ENCODE measurements around the gene MAP2K1.

Gene MAP2K1

GRCh38 chr15:66508293-66508883 is 121.7 kb downstream of the MAP2K1 start:
- H4K8ac ChIP-seq (ENCODE audit: low read depth, low read length), result no peak overlapping the region
- no peak overlapping the region for H4K91ac ChIP-seq (ENCODE audit: low read depth, low read length)
- no peak overlapping the region for H3K14ac ChIP-seq (ENCODE audit: low read length)
- no peaks in the 10 kb centered on the region for H3K9me3 ChIP-seq (ENCODE audit: insufficient read depth, low read depth, low read length)
- no CpG with 5 or more reads among the region's 3 CpGs for WGBS (ENCODE audit: extremely low coverage, insufficient coverage, insufficient read length)
- H2BK5ac ChIP-seq (ENCODE audit: low read depth, low read length, poor library complexity), result no peak overlapping the region
- no peak overlapping the region for H2AFZ ChIP-seq (ENCODE audit: insufficient read depth, low read length, poor library complexity)
- H3K4ac ChIP-seq (ENCODE audit: low read depth, low read length), result no peak overlapping the region
- no peak overlapping the region for H3K23ac ChIP-seq (ENCODE audit: low read length)
- no peak overlapping the region for H3K27ac ChIP-seq (ENCODE audit: low read depth, low read length)
- H3K18ac ChIP-seq (ENCODE audit: low read length), result no peak overlapping the region
- peaks cover 3 to 4% of the 10 kb centered on the region in 2 experiments for H3K36me3 ChIP-seq (ENCODE audit: control insufficient read depth in 1 of 2, insufficient read depth in 2 of 2, low read length in 2 of 2)
- no peak overlapping the region for H3K9ac ChIP-seq (ENCODE audit: low read length)
- peaks cover 15% of the 10 kb centered on the region for H3K79me2 ChIP-seq (ENCODE audit: control insufficient read depth, insufficient read depth, low read length, poor library complexity)
- no peak overlapping the region for H3K4me2 ChIP-seq (ENCODE audit: low read length)
- no peak for DNase-seq
- H2AK5ac ChIP-seq (ENCODE audit: low read length), result no peak overlapping the region
- peaks cover 9% of the 10 kb centered on the region for H3K79me1 ChIP-seq (ENCODE audit: low read length)
- H3K4me1 ChIP-seq (ENCODE audit: control insufficient read depth in 1 of 2, insufficient read depth in 2 of 2, low read length in 2 of 2), result peaks cover 0 to 3% of the 10 kb centered on the region in 2 experiments
- H2BK12ac ChIP-seq (ENCODE audit: low read length), result no peak overlapping the region
- H3K4me3 ChIP-seq (ENCODE audit: low read depth, low read length), result no peak overlapping the region
- no peak overlapping the region for H4K12ac ChIP-seq (ENCODE audit: low read depth, low read length)
- no peaks in the 10 kb centered on the region for H3K27me3 ChIP-seq (ENCODE audit: insufficient read depth, low read length)
- no peak overlapping the region for H2BK120ac ChIP-seq (ENCODE audit: insufficient read depth, low read length, poor library complexity)

GRCh38 chr15:66514586-66514985 is 127.9 kb downstream of the MAP2K1 start:
- no peaks in the 10 kb centered on the region for H3K4me1 ChIP-seq (ENCODE audit: control insufficient read depth in 1 of 2, insufficient read depth in 2 of 2, low read length in 2 of 2)
- no peak overlapping the region for H3K18ac ChIP-seq (ENCODE audit: low read length)
- no CpG with 5 or more reads among the region's 3 CpGs for WGBS (ENCODE audit: extremely low coverage, insufficient coverage, insufficient read length)
- H3K27me3 ChIP-seq (ENCODE audit: insufficient read depth, low read length), result no peaks in the 10 kb centered on the region
- H3K79me2 ChIP-seq (ENCODE audit: control insufficient read depth, insufficient read depth, low read length, poor library complexity), result no peaks in the 10 kb centered on the region
- no peak overlapping the region for H4K12ac ChIP-seq (ENCODE audit: low read depth, low read length)
- H2AK5ac ChIP-seq (ENCODE audit: low read length), result no peak overlapping the region
- no peak overlapping the region for H3K4me3 ChIP-seq (ENCODE audit: low read depth, low read length)
- H3K23ac ChIP-seq (ENCODE audit: low read length), result no peak overlapping the region
- H4K8ac ChIP-seq (ENCODE audit: low read depth, low read length), result no peak overlapping the region
- H3K4ac ChIP-seq (ENCODE audit: low read depth, low read length), result no peak overlapping the region
- H2BK12ac ChIP-seq (ENCODE audit: low read length), result no peak overlapping the region
- H3K9ac ChIP-seq (ENCODE audit: low read length), result no peak overlapping the region
- H3K4me2 ChIP-seq (ENCODE audit: low read length), result no peak overlapping the region
- H3K36me3 ChIP-seq (ENCODE audit: control insufficient read depth in 1 of 2, insufficient read depth in 2 of 2, low read length in 2 of 2), result peaks cover 2 to 13% of the 10 kb centered on the region in 2 experiments
- no peak overlapping the region for H3K14ac ChIP-seq (ENCODE audit: low read length)
- no peaks in the 10 kb centered on the region for H3K79me1 ChIP-seq (ENCODE audit: low read length)
- no peak overlapping the region for H3K27ac ChIP-seq (ENCODE audit: low read depth, low read length)
- no peaks in the 10 kb centered on the region for H3K9me3 ChIP-seq (ENCODE audit: insufficient read depth, low read depth, low read length)
- H2BK5ac ChIP-seq (ENCODE audit: low read depth, low read length, poor library complexity), result no peak overlapping the region
- no peak overlapping the region for H2BK120ac ChIP-seq (ENCODE audit: insufficient read depth, low read length, poor library complexity)
- H2AFZ ChIP-seq (ENCODE audit: insufficient read depth, low read length, poor library complexity), result no peak overlapping the region
- no peak overlapping the region for H4K91ac ChIP-seq (ENCODE audit: low read depth, low read length)
- DNase-seq, result no peak

- no CpG with 5 or more reads among the region's 2 CpGs for WGBS (ENCODE audit: extremely low coverage, insufficient coverage, insufficient read length)
- Histone ChIP-seq H4K91ac (ENCODE audit: low read depth, low read length) (no peak overlapping the region), H2BK120ac (ENCODE audit: insufficient read depth, low read length, poor library complexity) (no peak overlapping the region), H3K79me2 (ENCODE audit: control insufficient read depth, insufficient read depth, low read length, poor library complexity) (no peaks in the 10 kb centered on the region), H3K9me3 (ENCODE audit: insufficient read depth, low read depth, low read length) (no peaks in the 10 kb centered on the region), H3K36me3 (ENCODE audit: control insufficient read depth in 1 of 2, insufficient read depth in 2 of 2, low read length in 2 of 2) (peaks cover 6 to 17% of the 10 kb centered on the region in 2 experiments), H2AK5ac (ENCODE audit: low read length) (no peak overlapping the region), H3K14ac (ENCODE audit: low read length) (no peak overlapping the region), H3K18ac (ENCODE audit: low read length) (no peak overlapping the region), H3K4me2 (ENCODE audit: low read length) (no peak overlapping the region), H3K4me3 (ENCODE audit: low read depth, low read length) (no peak overlapping the region), H4K8ac (ENCODE audit: low read depth, low read length) (no peak overlapping the region), H2BK12ac (ENCODE audit: low read length) (no peak overlapping the region), H3K4ac (ENCODE audit: low read depth, low read length) (no peak overlapping the region), H3K27ac (ENCODE audit: low read depth, low read length) (no peak overlapping the region), H3K27me3 (ENCODE audit: insufficient read depth, low read length) (no peaks in the 10 kb centered on the region), H2AFZ (ENCODE audit: insufficient read depth, low read length, poor library complexity) (no peak overlapping the region), H4K12ac (ENCODE audit: low read depth, low read length) (no peak overlapping the region), H3K9ac (ENCODE audit: low read length) (no peak overlapping the region), H3K23ac (ENCODE audit: low read length) (no peak overlapping the region), H3K4me1 (ENCODE audit: control insufficient read depth in 1 of 2, insufficient read depth in 2 of 2, low read length in 2 of 2) (no peaks in the 10 kb centered on the region), H3K79me1 (ENCODE audit: low read length) (no peaks in the 10 kb centered on the region), H2BK5ac (ENCODE audit: low read depth, low read length, poor library complexity) (no peak overlapping the region)
- DNase-seq, result no peak
These were observed 129.2 kb downstream of the MAP2K1 start for GRCh38 chr15:66515901-66516322.

DNA sequence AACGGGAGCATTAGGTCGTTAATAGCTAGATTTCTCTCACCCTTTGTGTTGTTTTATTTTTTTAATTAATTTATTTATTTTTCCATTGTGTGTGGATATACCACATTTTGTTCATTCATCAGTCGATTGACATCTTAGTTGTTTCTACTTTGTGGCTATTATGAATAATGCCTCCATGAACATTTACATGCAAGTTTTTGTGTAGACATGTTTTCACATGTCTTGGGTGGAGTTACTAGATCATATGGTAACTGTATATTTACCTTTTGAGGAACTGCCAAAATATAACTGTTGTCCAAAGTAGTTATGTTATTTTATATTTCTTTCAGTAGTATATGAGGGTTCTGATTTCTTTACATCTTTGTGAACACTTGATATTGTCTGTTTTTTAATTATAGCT is 137.2 kb downstream of the MAP2K1 start:
- no peak overlapping the region for H2BK120ac ChIP-seq (ENCODE audit: insufficient read depth, low read length, poor library complexity)
- H2BK5ac ChIP-seq (ENCODE audit: low read depth, low read length, poor library complexity), result no peak overlapping the region
- no peak overlapping the region for H3K23ac ChIP-seq (ENCODE audit: low read length)
- H3K4me2 ChIP-seq (ENCODE audit: low read length), result no peak overlapping the region
- H4K8ac ChIP-seq (ENCODE audit: low read depth, low read length), result no peak overlapping the region
- no peak overlapping the region for H4K12ac ChIP-seq (ENCODE audit: low read depth, low read length)
- H2AK5ac ChIP-seq (ENCODE audit: low read length), result no peak overlapping the region
- H3K4me1 ChIP-seq (ENCODE audit: control insufficient read depth in 1 of 2, insufficient read depth in 2 of 2, low read length in 2 of 2), result no peaks in the 10 kb centered on the region
- H3K4me3 ChIP-seq (ENCODE audit: low read depth, low read length), result no peak overlapping the region
- no peak for DNase-seq
- no peak overlapping the region for H3K18ac ChIP-seq (ENCODE audit: low read length)
- no peak overlapping the region for H2BK12ac ChIP-seq (ENCODE audit: low read length)
- H3K36me3 ChIP-seq (ENCODE audit: control insufficient read depth in 1 of 2, insufficient read depth in 2 of 2, low read length in 2 of 2), result peaks cover 14 to 23% of the 10 kb centered on the region in 2 experiments
- no peaks in the 10 kb centered on the region for H3K79me2 ChIP-seq (ENCODE audit: control insufficient read depth, insufficient read depth, low read length, poor library complexity)
- no peak overlapping the region for H3K4ac ChIP-seq (ENCODE audit: low read depth, low read length)
- no peak overlapping the region for H3K14ac ChIP-seq (ENCODE audit: low read length)
- WGBS (ENCODE audit: extremely low coverage, insufficient coverage, insufficient read length), result no CpG with 5 or more reads among the region's 3 CpGs
- H3K27ac ChIP-seq (ENCODE audit: low read depth, low read length), result no peak overlapping the region
- H3K27me3 ChIP-seq (ENCODE audit: insufficient read depth, low read length), result no peaks in the 10 kb centered on the region
- H4K91ac ChIP-seq (ENCODE audit: low read depth, low read length), result no peak overlapping the region
- no peak overlapping the region for H2AFZ ChIP-seq (ENCODE audit: insufficient read depth, low read length, poor library complexity)
- H3K9ac ChIP-seq (ENCODE audit: low read length), result no peak overlapping the region
- H3K79me1 ChIP-seq (ENCODE audit: low read length), result no peaks in the 10 kb centered on the region
- no peaks in the 10 kb centered on the region for H3K9me3 ChIP-seq (ENCODE audit: insufficient read depth, low read depth, low read length)
